SW 1271 (cell line): ENCODE data around the gene PRTN3.

Source experiments
- DNase-seq, 2 experiments: peaks; one replicate each; lab custom pipeline; 2025; lab: John Stamatoyannopoulos, UW

The PRTN3 gene

GRCh38 chr19:803099-803561 lies 37.7 kb upstream of the PRTN3 start:
- no peak for DNase-seq

GRCh38 chr19:803686-804418 lies 36.9 kb upstream of the PRTN3 start:
- no peak for DNase-seq

GRCh38 chr19:804419-805165 lies 36.2 kb upstream of the PRTN3 start:
- DNase-seq: no peak

GRCh38 chr19:805166-805551 lies 35.6 kb upstream of the PRTN3 start:
- DNase-seq: no peak

GRCh38 chr19:805600-806550 lies 34.9 kb upstream of the PRTN3 start:
- DNase-seq: no peak

DNA sequence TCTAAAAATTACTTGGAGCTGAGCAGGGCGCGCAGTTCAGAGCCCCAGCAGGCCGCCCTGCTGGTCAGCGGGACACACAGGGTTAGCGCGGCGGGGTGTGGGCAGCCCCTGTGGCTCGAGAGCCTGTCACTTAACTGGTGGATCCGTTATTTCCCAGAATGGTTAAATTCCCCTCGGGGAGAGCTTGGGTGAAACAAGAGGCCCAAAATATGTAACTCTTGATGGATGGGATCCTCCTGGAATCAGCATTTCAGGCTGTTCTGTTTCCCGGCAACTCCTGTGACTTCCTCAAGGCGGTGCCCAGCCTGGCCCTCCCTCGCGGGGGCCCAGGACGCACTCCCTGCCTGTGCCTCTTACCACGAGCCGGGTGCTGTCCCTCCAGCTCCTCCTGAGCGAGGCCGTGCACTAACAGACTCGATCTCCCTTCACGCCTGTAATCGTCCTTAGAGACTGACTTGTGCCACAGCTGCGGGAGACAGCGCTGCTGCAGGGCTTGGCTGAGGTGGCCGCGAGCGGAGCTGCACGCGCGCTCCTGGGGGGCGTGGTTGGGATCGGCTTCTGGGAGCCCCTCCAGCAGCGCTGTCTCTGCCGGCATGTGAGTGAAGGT lies 33.9 kb upstream of the PRTN3 start:
- no peak for DNase-seq

GRCh38 chr19:807627-808422 lies 33.0 kb upstream of the PRTN3 start:
- DNase-seq: no peak

- DNase-seq: no peak
Measured at GRCh38 chr19:808423-808775, 32.4 kb upstream of the PRTN3 start.

GRCh38 chr19:810077-810855 lies 30.5 kb upstream of the PRTN3 start:
- no peak for DNase-seq

DNA sequence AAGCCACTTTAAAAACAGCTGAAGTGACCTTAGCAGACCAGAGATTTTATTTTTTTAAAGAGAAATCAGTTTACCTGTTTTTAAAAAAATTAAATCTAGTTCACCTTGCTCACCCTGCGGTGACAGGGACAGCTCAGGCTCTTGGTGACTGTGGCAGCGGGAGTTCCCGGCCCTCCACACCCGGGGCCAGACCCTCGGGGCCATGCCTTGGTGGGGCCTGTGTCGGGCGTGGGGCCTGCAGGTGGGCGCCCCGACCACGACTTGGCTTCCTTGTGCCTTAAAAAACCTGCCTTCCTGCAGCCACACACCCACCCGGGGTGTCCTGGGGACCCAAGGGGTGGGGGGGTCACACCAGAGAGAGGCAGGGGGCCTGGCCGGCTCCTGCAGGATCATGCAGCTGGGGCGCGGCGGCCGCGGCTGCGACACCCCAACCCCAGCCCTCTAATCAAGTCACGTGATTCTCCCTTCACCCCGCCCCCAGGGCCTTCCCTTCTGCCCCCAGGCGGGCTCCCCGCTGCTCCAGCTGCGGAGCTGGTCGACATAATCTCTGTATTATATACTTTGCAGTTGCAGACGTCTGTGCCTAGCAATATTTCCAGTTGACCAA lies 29.8 kb upstream of the PRTN3 start:
- no peak for DNase-seq

- DNase-seq: no peak
Measured at GRCh38 chr19:811506-812048, 29.2 kb upstream of the PRTN3 start.

- no peak for DNase-seq
Measured at GRCh38 chr19:812049-812746, 28.6 kb upstream of the PRTN3 start.

- no peak for DNase-seq
Measured at GRCh38 chr19:812747-813218, 28.0 kb upstream of the PRTN3 start.

- DNase-seq: no peak
Measured at GRCh38 chr19:813219-814151, 27.3 kb upstream of the PRTN3 start.

- DNase-seq: no peak
Measured at GRCh38 chr19:814152-815078, 26.4 kb upstream of the PRTN3 start.

- DNase-seq: no peak
Measured at GRCh38 chr19:815079-815774, 25.6 kb upstream of the PRTN3 start.
